Neural cell (in vitro differentiated cells): ENCODE measurements around the gene RAVER2. TPM values are rescaled to one million over a fixed set of nuclear protein-coding genes. Genes with fewer than 3 reads are reported as not detected.

Source experiments
- H2AFZ ChIP-seq: fragments of 200-600, 300-800 bp; sonication (generic), shearing (Covaris generic); 2 replicates; pipeline ENCODE4 v1.6.0; 2014; ENCODE audit warnings: low read depth, mild to moderate bottlenecking, antibody characterized with exemption, low read length, moderate library complexity
- H3F3A ChIP-seq: fragments of 200-600 bp; shearing (Covaris generic); 2 replicates; pipeline ENCODE4 v1.6.1; 2016; ENCODE audit warnings: mild to moderate bottlenecking, moderate library complexity, mixed read lengths, antibody characterized with exemption, low read length; ENCODE audit not compliant: insufficient read depth, poor library complexity, severe bottlenecking
- H3K27ac ChIP-seq: fragments of 200-600, 300-800 bp; sonication (generic), shearing (Covaris generic); 2 replicates; pipeline ENCODE4 v1.5.1; 2014; ENCODE audit warnings: mild to moderate bottlenecking, low read length, moderate library complexity
- H3K27me3 ChIP-seq: fragments of 300-800, 200-600 bp; sonication (generic), shearing (Covaris generic); 2 replicates; pipeline ENCODE4 v1.6.0; 2014; ENCODE audit warnings: mild to moderate bottlenecking, low read depth, low read length, moderate library complexity; ENCODE audit not compliant: insufficient read depth
- H3K36me3 ChIP-seq: fragments of 300-800, 200-600 bp; sonication (generic), shearing (Covaris generic); 2 replicates; pipeline ENCODE4 v1.5.1; 2014; ENCODE audit warnings: mild to moderate bottlenecking, antibody characterized with exemption, low read length, moderate library complexity; ENCODE audit not compliant: insufficient read depth
- H3K4me2 ChIP-seq: fragments of 300-800, 200-600 bp; sonication (generic), shearing (Covaris generic); 2 replicates; pipeline ENCODE4 v1.6.0; 2014; ENCODE audit warnings: mild to moderate bottlenecking, low read length
- H3K4me3 ChIP-seq: fragments of 300-800, 200-600 bp; sonication (generic), shearing (Covaris generic); 2 replicates; pipeline ENCODE4 v1.5.1; 2014; ENCODE audit warnings: mild to moderate bottlenecking, low read length, moderate library complexity
- H3K79me2 ChIP-seq: fragments of 200-600 bp; shearing (Covaris generic); replicated peaks from 2 replicates; pipeline ENCODE4 v1.6.0; 2014; ENCODE audit warnings: mild to moderate bottlenecking, low read length, moderate library complexity; ENCODE audit not compliant: insufficient read depth
- H3K9ac ChIP-seq: fragments of 300-800, 200-600 bp; sonication (generic), shearing (Covaris generic); 2 replicates; pipeline ENCODE4 v1.6.1; 2016; ENCODE audit warnings: mild to moderate bottlenecking, low read length, mixed read lengths
- H3K9me2 ChIP-seq: fragments of 200-600 bp; shearing (Covaris generic); 2 replicates; pipeline ENCODE4 v1.6.1; 2016; ENCODE audit warnings: mild to moderate bottlenecking, low read length, mixed read lengths; ENCODE audit not compliant: insufficient read depth
- H3K9me3 ChIP-seq: fragments of 200-600, 300-800 bp; sonication (generic), shearing (Covaris generic); 2 replicates; pipeline ENCODE4 v1.6.1; 2016; ENCODE audit warnings: mild to moderate bottlenecking, mixed run types, low read length, moderate library complexity, mixed read lengths
- H4K20me1 ChIP-seq: fragments of 200-600 bp; shearing (Covaris generic); 2 replicates; pipeline ENCODE4 v1.6.1; 2016; ENCODE audit warnings: mild to moderate bottlenecking, mixed run types; ENCODE audit not compliant: insufficient read depth
- CTCF ChIP-seq: fragments of 450-650 bp; IDR thresholded peaks from 2 replicates; pipeline ENCODE4 v1.5.1; 2014; ENCODE audit warnings: antibody characterized with exemption, mild to moderate bottlenecking, moderate library complexity; ENCODE audit not compliant: poor library complexity, severe bottlenecking
- EP300 ChIP-seq: fragments of 450-650 bp; conservative IDR thresholded peaks from 2 replicates; pipeline ENCODE4 v1.6.1; 2014; ENCODE audit warnings: antibody characterized with exemption, mild to moderate bottlenecking, moderate library complexity; ENCODE audit not compliant: poor library complexity, severe bottlenecking
- EZH2 ChIP-seq: fragments of 200-600, 300-800 bp; shearing (Covaris generic), sonication (generic); IDR thresholded peaks from 2 replicates; pipeline ENCODE4 v1.6.1; 2014; ENCODE audit warnings: antibody characterized with exemption, low read length, borderline replicate concordance, mild to moderate bottlenecking; ENCODE audit not compliant: insufficient read depth, poor library complexity, severe bottlenecking
- MXI1 ChIP-seq: fragments of 450-650 bp; conservative IDR thresholded peaks from 2 replicates; pipeline ENCODE4 v1.6.1; 2014; ENCODE audit warnings: antibody characterized with exemption, mild to moderate bottlenecking; ENCODE audit not compliant: poor library complexity, severe bottlenecking
- POLR2AphosphoS5 ChIP-seq: IDR thresholded peaks from 2 replicates; pipeline ENCODE4 v1.6.1; 2012
- RAD21 ChIP-seq: fragments of 450-650 bp; conservative IDR thresholded peaks from 2 replicates; pipeline ENCODE4 v1.6.1; 2014; ENCODE audit warnings: antibody characterized with exemption, mild to moderate bottlenecking, moderate library complexity
- REST ChIP-seq: IDR thresholded peaks from 2 replicates; pipeline ENCODE4 v1.6.1; 2012; ENCODE audit warnings: borderline replicate concordance
- SMC3 ChIP-seq: fragments of 450-650 bp; conservative IDR thresholded peaks from 2 replicates; pipeline ENCODE4 v1.6.1; 2014; ENCODE audit warnings: antibody characterized with exemption, mild to moderate bottlenecking, moderate library complexity; ENCODE audit not compliant: poor library complexity
- TAF1 ChIP-seq: IDR thresholded peaks from 2 replicates; pipeline ENCODE4 v1.6.1; 2012; ENCODE audit warnings: low read depth
- polyA plus RNA-seq: library from polyadenylated mRNA; depleted of rRNA; stranded (reverse); fragments of >200 nt; gene quantifications from 2 replicates; pipeline ENCODE4 v1.2.3, GENCODE V29; 2014

The RAVER2 gene
- polyA plus RNA-seq, 1 donor from 2014 or later = 8.1 TPM

- Histone ChIP-seq H4K20me1 (no peaks in the 10 kb centered on the region), H2AFZ (no peak overlapping the region), H3K27ac (no peak overlapping the region), H3K4me3 (no peak overlapping the region), H3K9ac (no peak overlapping the region), H3K9me2 (no peaks in the 10 kb centered on the region), H3F3A (no peaks in the 10 kb centered on the region), H3K36me3 (no peaks in the 10 kb centered on the region), H3K79me2 (no peaks in the 10 kb centered on the region), H3K27me3 (no peaks in the 10 kb centered on the region), H3K4me2 (no peak overlapping the region), H3K9me3 (no peaks in the 10 kb centered on the region)
- TF ChIP-seq MXI1 (no peak), EZH2 (no peak), TAF1 (no peak), SMC3 (no peak), RAD21 (no peak), REST (no peak), POLR2AphosphoS5 (no peak), CTCF (no peak), EP300 (no peak)
Measured at GRCh38 chr1:64712049-64712448, 32.8 kb upstream of the RAVER2 start.

GRCh38 chr1:64715186-64715585 is 29.7 kb upstream of the RAVER2 start:
- Histone ChIP-seq H3F3A (no peaks in the 10 kb centered on the region), H3K9me3 (no peaks in the 10 kb centered on the region), H3K9ac (no peak overlapping the region), H3K27ac (no peak overlapping the region), H3K9me2 (no peaks in the 10 kb centered on the region), H3K4me2 (no peak overlapping the region), H2AFZ (no peak overlapping the region), H3K27me3 (no peaks in the 10 kb centered on the region), H3K36me3 (no peaks in the 10 kb centered on the region), H4K20me1 (no peaks in the 10 kb centered on the region), H3K79me2 (no peaks in the 10 kb centered on the region), H3K4me3 (no peak overlapping the region)
- TF ChIP-seq EP300 = no peak
- TF ChIP-seq REST = no peak
- TF ChIP-seq EZH2 = no peak
- TF ChIP-seq SMC3 = no peak
- TF ChIP-seq TAF1 = no peak
- TF ChIP-seq CTCF = no peak
- TF ChIP-seq MXI1 = no peak
